Transverse colon (tissue), 4 donors: ENCODE measurements around the gene STAG2.

Experiments used
- CTCF ChIP-seq, 5 experiments: fragments of 200-600 bp in 3 of 5; fragments of 450-650 bp in 2 of 5; sonication (generic) in 3 of 5; IDR thresholded peaks; 1 replicate in 2 of 5; 2 replicates in 3 of 5; pipeline ENCODE4 v1.5.1; 2016 to 2017; ENCODE audit warnings: antibody characterized with exemption in 5 of 5, inconsistent platforms in 3 of 5, mild to moderate bottlenecking in 2 of 5, moderate library complexity in 1 of 5
- EP300 ChIP-seq: sonication (generic); formaldehyde crosslinking; IDR thresholded peaks from one replicate; pipeline ENCODE4 v1.6.1; 2017; ENCODE audit warnings: antibody characterized with exemption, low read depth
- POLR2A ChIP-seq: fragments of 450-650 bp; IDR thresholded peaks from one replicate; pipeline ENCODE4 v1.6.1; 2016; ENCODE audit warnings: antibody characterized with exemption, mild to moderate bottlenecking, moderate library complexity
- POLR2AphosphoS5 ChIP-seq, 3 donors: sonication (generic); formaldehyde crosslinking; IDR thresholded peaks; one replicate each; pipeline ENCODE4 v1.6.1; 2016; ENCODE audit warnings: antibody characterized with exemption in 3 of 3

GRCh38 chrX:123975180-123975579 lies 13.7 kb downstream of the STAG2 start:
- TF ChIP-seq POLR2AphosphoS5 (IDR thresholded peaks at IDR 0.05) (no peak), CTCF (IDR thresholded peaks at IDR 0.05) (no peak), EP300 (no peak), POLR2A (no peak)
